Subcutaneous adipose tissue (tissue), 4 donors: Measurements from ENCODE around the gene ENOX1. TPM values are rescaled to one million over a fixed set of nuclear protein-coding genes. Genes with fewer than 3 reads are reported as not detected.

Experiments
- total RNA-seq, 4 donors: library from RNA; depleted of rRNA; stranded (reverse); fragments of >200 nt; gene quantifications; one replicate each; pipeline ENCODE4 v1.1.0, GENCODE V29; 2016
- TF ChIP-seq, protein P1 (sequence below): fragments of 450-650 bp; IDR thresholded peaks from one replicate; pipeline ENCODE4 v1.5.1; 2016; ENCODE audit warnings: low read depth, mild to moderate bottlenecking, control low read depth, antibody characterized with exemption, moderate library complexity

Gene ENOX1
- total RNA-seq, 4 donors from 2014 or later = 0.66 to 4.7 (median 2.1) TPM

DNA sequence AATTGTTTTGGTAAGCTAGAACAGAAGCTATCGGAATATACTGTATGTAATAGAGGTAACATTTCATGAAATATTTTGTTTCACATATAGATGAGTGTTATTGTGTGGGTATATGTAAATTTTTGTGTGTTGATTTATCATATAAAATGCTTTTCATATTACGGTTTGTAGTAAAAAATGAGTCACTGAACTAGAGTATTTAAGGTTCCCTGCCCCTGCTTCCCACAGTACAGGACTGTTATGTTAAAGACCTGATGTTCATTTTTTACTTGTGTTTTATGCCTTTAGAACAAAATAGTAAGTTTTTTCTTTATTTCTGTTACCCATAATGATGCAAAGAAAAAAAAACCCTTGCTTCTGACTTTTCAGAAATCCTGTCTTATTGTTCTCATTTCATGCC, 243.4 kb downstream of the ENOX1 start:
- TF ChIP-seq, protein P1, sequence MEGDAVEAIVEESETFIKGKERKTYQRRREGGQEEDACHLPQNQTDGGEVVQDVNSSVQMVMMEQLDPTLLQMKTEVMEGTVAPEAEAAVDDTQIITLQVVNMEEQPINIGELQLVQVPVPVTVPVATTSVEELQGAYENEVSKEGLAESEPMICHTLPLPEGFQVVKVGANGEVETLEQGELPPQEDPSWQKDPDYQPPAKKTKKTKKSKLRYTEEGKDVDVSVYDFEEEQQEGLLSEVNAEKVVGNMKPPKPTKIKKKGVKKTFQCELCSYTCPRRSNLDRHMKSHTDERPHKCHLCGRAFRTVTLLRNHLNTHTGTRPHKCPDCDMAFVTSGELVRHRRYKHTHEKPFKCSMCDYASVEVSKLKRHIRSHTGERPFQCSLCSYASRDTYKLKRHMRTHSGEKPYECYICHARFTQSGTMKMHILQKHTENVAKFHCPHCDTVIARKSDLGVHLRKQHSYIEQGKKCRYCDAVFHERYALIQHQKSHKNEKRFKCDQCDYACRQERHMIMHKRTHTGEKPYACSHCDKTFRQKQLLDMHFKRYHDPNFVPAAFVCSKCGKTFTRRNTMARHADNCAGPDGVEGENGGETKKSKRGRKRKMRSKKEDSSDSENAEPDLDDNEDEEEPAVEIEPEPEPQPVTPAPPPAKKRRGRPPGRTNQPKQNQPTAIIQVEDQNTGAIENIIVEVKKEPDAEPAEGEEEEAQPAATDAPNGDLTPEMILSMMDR = no peak

DNA sequence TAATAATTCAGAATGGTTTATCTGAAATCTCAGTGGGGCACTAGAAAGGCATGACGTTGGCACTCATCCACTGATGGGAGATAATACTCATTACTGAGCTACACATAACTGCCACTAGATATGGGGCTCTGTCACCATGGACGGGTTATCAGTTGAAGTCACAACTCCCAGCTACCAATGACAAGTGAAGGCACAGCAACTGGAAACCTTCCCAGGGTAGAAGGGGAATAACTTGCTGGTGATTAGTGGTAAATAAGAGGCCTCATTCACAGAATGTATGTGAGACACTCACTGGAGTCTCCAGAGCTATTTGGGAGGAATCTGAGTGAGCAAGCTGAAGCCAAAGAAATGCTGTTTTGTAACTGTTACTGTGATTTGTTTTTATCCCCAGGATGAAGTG, 249.6 kb downstream of the ENOX1 start:
- TF ChIP-seq, protein P1 = no peak

- TF ChIP-seq, protein P1 = no peak
Observed at GRCh38 chr13:43529796-43530195, 257.0 kb downstream of the ENOX1 start.

DNA sequence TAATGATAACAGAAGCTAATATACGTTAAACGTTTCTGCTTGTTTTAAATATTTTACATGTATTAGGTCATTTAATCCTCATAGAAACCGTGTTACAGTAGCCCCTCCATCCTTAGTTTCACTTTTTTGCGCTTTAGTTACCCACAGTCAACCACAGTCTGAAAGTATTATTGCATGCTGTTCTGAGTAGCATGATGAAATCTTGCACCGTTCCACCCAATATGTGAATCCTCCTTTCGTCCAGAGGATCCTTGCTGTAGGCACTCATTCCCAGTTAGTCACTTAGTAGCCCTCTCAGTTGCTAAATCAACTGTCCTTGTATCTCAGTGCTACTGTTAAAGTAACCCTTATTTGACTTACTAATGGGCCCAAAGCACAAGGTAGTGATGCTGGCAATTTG, 257.8 kb downstream of the ENOX1 start:
- TF ChIP-seq, protein P1 = no peak

DNA sequence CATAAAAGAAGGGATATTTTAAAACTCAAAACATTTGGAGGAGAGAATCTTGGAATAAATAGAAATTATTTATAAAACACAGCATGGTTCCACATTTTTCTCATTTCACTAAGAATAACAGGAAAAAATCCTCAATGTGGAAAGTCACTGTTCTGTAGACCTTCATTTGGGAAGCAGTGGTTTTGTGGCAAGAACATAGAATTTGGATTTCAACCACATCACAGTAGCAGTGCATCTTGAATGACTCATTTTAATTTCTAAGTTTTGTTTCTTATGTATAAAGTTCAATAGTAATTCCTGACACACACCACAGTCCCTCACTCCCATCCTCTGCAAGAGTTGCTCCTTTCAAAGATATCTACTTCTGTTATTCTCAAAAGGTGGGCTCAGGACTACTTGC, 264.0 kb downstream of the ENOX1 start:
- TF ChIP-seq, protein P1 = no peak

DNA sequence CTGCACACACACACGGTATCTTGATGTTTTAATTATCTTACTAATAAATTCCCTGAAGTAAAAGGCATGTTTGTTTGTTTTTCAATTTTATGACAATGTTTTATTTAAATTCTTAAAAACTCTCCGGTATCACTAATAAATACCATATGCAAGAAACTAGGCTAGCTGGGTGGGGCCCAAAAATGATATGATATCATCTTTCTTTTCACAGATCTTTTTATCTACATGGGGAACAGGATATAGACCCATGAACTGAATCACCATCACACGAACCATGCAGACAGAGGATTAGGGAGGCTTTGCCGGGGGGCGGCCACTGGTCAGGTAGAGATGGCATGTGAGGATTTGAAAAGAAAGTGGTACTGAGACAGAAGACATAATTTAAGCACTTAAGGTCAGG, 266.4 kb downstream of the ENOX1 start:
- TF ChIP-seq, protein P1 = no peak

DNA sequence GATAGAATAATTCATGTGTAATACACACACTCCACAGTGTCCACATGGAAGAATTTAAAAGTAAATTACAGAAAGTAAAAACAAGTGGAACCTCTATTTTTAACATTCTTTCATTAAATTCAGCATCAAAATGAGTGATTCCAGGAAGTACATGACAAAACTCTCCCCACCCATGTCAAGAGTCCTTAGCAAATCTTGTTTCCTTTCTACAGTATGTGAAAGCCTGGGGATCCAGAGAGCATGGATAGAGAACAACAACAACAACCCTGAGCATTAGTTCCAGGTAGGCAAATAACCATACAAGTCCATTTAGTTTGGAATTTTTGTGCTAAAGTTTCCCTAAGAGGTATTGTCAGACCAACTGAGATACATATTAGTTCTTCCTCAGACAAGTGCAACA, 267.9 kb downstream of the ENOX1 start:
- TF ChIP-seq, protein P1 = no peak
